IMR-90 (cell line): ENCODE results near the gene DLL3. TPM values are rescaled to one million over a fixed set of nuclear protein-coding genes. Genes with fewer than 3 reads are reported as not detected.

ENCODE experiments used
- ATAC-seq: fragments of 200-7000 bp; cut with Tn5 transposase; 2 replicates; pipeline ENCODE4 v1.9.1; 2020; ENCODE audit warnings: low read depth, mild to moderate bottlenecking, moderate library complexity
- BruUV-seq: library from RNA; stranded (reverse); fragments of 400-500 nt; replicated peaks from 2 replicates; lab custom pipeline; 2021; lab: Mats Ljungman, UMichigan
- CTCF ChIA-PET: fragments of 300-600 bp; formaldehyde crosslinking; extraction: SDS; loops from one replicate; lab custom pipeline; 2021; ENCODE audit warnings: antibody characterized with exemption; lab: Yijun Ruan, JAX
- POLR2A ChIA-PET: fragments of 300-600 bp; sonication (Branson Sonifier 250); formaldehyde crosslinking; loops from one replicate; lab custom pipeline; 2022; ENCODE audit warnings: antibody characterized with exemption; ENCODE audit not compliant: unreplicated experiment; lab: Charles Lee
- DNase-seq: peaks from one replicate; pipeline ENCODE4 v3.0.0; 2013
- H2AFZ ChIP-seq: replicated peaks from 2 replicates; pipeline ENCODE3; 2013; ENCODE audit warnings: low read length, mild to moderate bottlenecking; ENCODE audit not compliant: poor library complexity
- H2AK5ac ChIP-seq: 2 replicates; pipeline ENCODE4 v1.6.1; 2013; ENCODE audit warnings: low read depth, low read length, inconsistent platforms
- H2AK9ac ChIP-seq: replicated peaks from 2 replicates; pipeline ENCODE3; 2013; ENCODE audit warnings: mild to moderate bottlenecking, low read depth, low read length, moderate library complexity; ENCODE audit not compliant: poor library complexity
- H2BK120ac ChIP-seq: 2 replicates; pipeline ENCODE4 v1.6.1; 2013; ENCODE audit warnings: low read depth, low read length, inconsistent platforms
- H2BK15ac ChIP-seq: 3 replicates; pipeline ENCODE4 v1.6.1; 2013; ENCODE audit warnings: low read depth, low read length, inconsistent platforms
- H2BK20ac ChIP-seq: 2 replicates; pipeline ENCODE4 v1.6.1; 2013; ENCODE audit warnings: low read depth, mild to moderate bottlenecking, inconsistent platforms, low read length, moderate library complexity
- H2BK5ac ChIP-seq: 2 replicates; pipeline ENCODE4 v1.6.1; 2013; ENCODE audit warnings: mild to moderate bottlenecking, low read depth, low read length, inconsistent platforms; ENCODE audit not compliant: poor library complexity, severe bottlenecking
- H3K14ac ChIP-seq: replicated peaks from 2 replicates; pipeline ENCODE4 v1.6.1; 2013; ENCODE audit warnings: low read depth, low read length, inconsistent platforms
- H3K18ac ChIP-seq: 2 replicates; pipeline ENCODE4 v1.6.1; 2013; ENCODE audit warnings: low read depth, low read length, control low read depth
- H3K23ac ChIP-seq: 2 replicates; pipeline ENCODE4 v1.6.1; 2013; ENCODE audit warnings: low read depth, low read length, inconsistent platforms
- H3K27ac ChIP-seq: 2 replicates; pipeline ENCODE4 v1.5.1; 2013; ENCODE audit warnings: mild to moderate bottlenecking, control low read depth, low read length; ENCODE audit not compliant: insufficient read depth
- H3K27me3 ChIP-seq: 2 replicates; pipeline ENCODE4 v1.6.1; 2013; ENCODE audit warnings: low read length; ENCODE audit not compliant: control insufficient read depth, insufficient read depth
- H3K36me3 ChIP-seq: 2 replicates; pipeline ENCODE4 v1.6.1; 2013; ENCODE audit warnings: low read length, mixed read lengths; ENCODE audit not compliant: control insufficient read depth, insufficient read depth
- H3K4ac ChIP-seq: 2 replicates; pipeline ENCODE4 v1.6.1; 2013; ENCODE audit warnings: low read depth, low read length, inconsistent platforms
- H3K4me1 ChIP-seq: 2 replicates; pipeline ENCODE4 v1.6.1; 2013; ENCODE audit warnings: low read length, mixed read lengths; ENCODE audit not compliant: control insufficient read depth, insufficient read depth
- H3K4me2 ChIP-seq: 2 replicates; pipeline ENCODE4 v1.6.1; 2013; ENCODE audit warnings: low read depth, mild to moderate bottlenecking, control low read depth, low read length, moderate library complexity
- H3K4me3 ChIP-seq: 2 replicates; pipeline ENCODE4 v1.5.1; 2013; ENCODE audit warnings: low read depth, mild to moderate bottlenecking, control low read depth, low read length, moderate library complexity; ENCODE audit not compliant: insufficient read depth
- H3K56ac ChIP-seq: 2 replicates; pipeline ENCODE4 v1.6.1; 2013; ENCODE audit warnings: low read length, inconsistent platforms; ENCODE audit not compliant: insufficient read depth; ENCODE audit errors: extremely low read depth
- H3K79me1 ChIP-seq, 2 experiments: 2 replicates each; pipeline ENCODE4 v1.6.1; 2013; ENCODE audit warnings: low read length in 2 of 2, inconsistent platforms in 1 of 2, low read depth in 1 of 2
- H3K9ac ChIP-seq: 2 replicates; pipeline ENCODE4 v1.6.1; 2013; ENCODE audit warnings: low read depth, low read length, control low read depth
- H3K9me1 ChIP-seq: 2 replicates; pipeline ENCODE4 v1.6.1; 2013; ENCODE audit warnings: low read length, inconsistent platforms; ENCODE audit not compliant: insufficient read depth
- H3K9me3 ChIP-seq: 2 replicates; pipeline ENCODE4 v1.6.1; 2013; ENCODE audit warnings: low read length; ENCODE audit not compliant: control insufficient read depth, insufficient read depth
- H4K20me1 ChIP-seq: 2 replicates; pipeline ENCODE4 v1.6.1; 2013; ENCODE audit warnings: low read length, inconsistent platforms; ENCODE audit not compliant: insufficient read depth
- H4K5ac ChIP-seq: 2 replicates; pipeline ENCODE4 v1.6.1; 2013; ENCODE audit warnings: mild to moderate bottlenecking, low read depth, low read length, control low read depth
- H4K8ac ChIP-seq, 2 experiments: 2 replicates each; pipeline ENCODE4 v1.6.1; 2013; ENCODE audit warnings: low read depth in 2 of 2, low read length in 2 of 2, control low read depth in 1 of 2, inconsistent platforms in 1 of 2
- H4K91ac ChIP-seq: 2 replicates; pipeline ENCODE4 v1.6.1; 2013; ENCODE audit warnings: low read depth, low read length, inconsistent platforms; ENCODE audit not compliant: insufficient read depth
- BHLHE40 ChIP-seq: fragments of 150-350 bp; IDR thresholded peaks from 2 replicates; pipeline ENCODE4 v1.6.1; 2016; ENCODE audit warnings: mild to moderate bottlenecking, low read depth, low read length
- CEBPB ChIP-seq: IDR thresholded peaks from 2 replicates; pipeline ENCODE4 v1.6.1; 2012; ENCODE audit warnings: low read depth, low read length, improper control_type of control experiment
- CHD1 ChIP-seq: IDR thresholded peaks from 2 replicates; pipeline ENCODE4 v1.6.1; 2012; ENCODE audit warnings: low read depth, low read length, improper control_type of control experiment
- CTCF ChIP-seq: conservative IDR thresholded peaks from 2 replicates; pipeline ENCODE4 v1.5.1; 2012; ENCODE audit warnings: mild to moderate bottlenecking, low read depth, low read length, improper control_type of control experiment
- FOS ChIP-seq: fragments of 150-350 bp; IDR thresholded peaks from 2 replicates; pipeline ENCODE4 v1.6.1; 2016; ENCODE audit warnings: low read depth, low read length
- MAFK ChIP-seq: IDR thresholded peaks from 2 replicates; pipeline ENCODE4 v1.6.1; 2012; ENCODE audit warnings: low read depth, low read length, improper control_type of control experiment
- MAZ ChIP-seq: IDR thresholded peaks from 2 replicates; pipeline ENCODE4 v1.6.1; 2012; ENCODE audit warnings: low read depth, mild to moderate bottlenecking, low read length, improper control_type of control experiment, moderate library complexity, borderline replicate concordance
- MXI1 ChIP-seq: IDR thresholded peaks from 2 replicates; pipeline ENCODE4 v1.6.1; 2012; ENCODE audit warnings: low read depth, mild to moderate bottlenecking, low read length, moderate library complexity, borderline replicate concordance
- NFE2L2 ChIP-seq: fragments of 150-350 bp; IDR thresholded peaks from 2 replicates; pipeline ENCODE4 v1.6.1; 2016; ENCODE audit warnings: low read depth, mild to moderate bottlenecking, low read length
- POLR2A ChIP-seq: IDR thresholded peaks from 2 replicates; pipeline ENCODE4 v1.6.1; 2012; ENCODE audit warnings: mild to moderate bottlenecking, low read depth, low read length
- RAD21 ChIP-seq: IDR thresholded peaks from 2 replicates; pipeline ENCODE4 v1.6.1; 2012; ENCODE audit warnings: low read length, improper control_type of control experiment
- RCOR1 ChIP-seq: IDR thresholded peaks from 2 replicates; pipeline ENCODE4 v1.6.1; 2012; ENCODE audit warnings: mild to moderate bottlenecking, low read length, improper control_type of control experiment; ENCODE audit not compliant: insufficient replicate concordance
- RFX5 ChIP-seq: IDR thresholded peaks from 2 replicates; pipeline ENCODE4 v1.8.0; 2012; ENCODE audit warnings: low read depth, mild to moderate bottlenecking, low read length, moderate library complexity
- SMC3 ChIP-seq: fragments of 150-350 bp; IDR thresholded peaks from 2 replicates; pipeline ENCODE4 v1.6.1; 2016; ENCODE audit warnings: low read depth, mild to moderate bottlenecking, antibody characterized with exemption, low read length, moderate library complexity
- USF2 ChIP-seq: fragments of 150-350 bp; IDR thresholded peaks from 2 replicates; pipeline ENCODE4 v1.6.1; 2017; ENCODE audit warnings: mild to moderate bottlenecking, antibody characterized with exemption, low read length, low read depth
- WGBS, 2 experiments: methylation state at CpG; one replicate each; pipeline versions ENCODE4 v1.1.5 to v1.1.7; 2013; ENCODE audit warnings: missing lambda C conversion rate in 2 of 2; ENCODE audit not compliant: insufficient read length in 1 of 2; ENCODE audit errors: extremely low coverage in 2 of 2; 5-methylcytosine and 5-hydroxymethylcytosine counted together
- dilution Hi-C: fragments of 300-500 bp; cut with HindIII; formaldehyde crosslinking; loops from one replicate; pipeline ENCODE4 v1.14.3; 2018; ENCODE audit warnings: low sequenced_read_pairs; ENCODE audit not compliant: unreplicated experiment
- in situ Hi-C: fragments of 300-500 bp; cut with MboI; formaldehyde crosslinking; loops from 3 replicates; pipeline ENCODE4 v1.14.3; 2019; ENCODE audit warnings: low sequenced_read_pairs, inconsistent platforms, mixed read lengths
- intact Hi-C: fragments of 100-400 bp; cut with micrococcal nuclease; formaldehyde crosslinking; loops from 2 replicates; pipeline ENCODE4 v1.10.0; 2022
- polyA plus RNA-seq, 3 experiments: library from polyadenylated mRNA; depleted of rRNA; stranded (reverse); fragments of >200 nt; gene quantifications; 2 replicates each; pipeline ENCODE4 v1.2.3, GENCODE V29; 2012; ENCODE audit warnings: low replicate concordance in 1 of 3
- total RNA-seq: library from RNA; depleted of rRNA; stranded (reverse); fragments of >200 nt; gene quantifications from 2 replicates; pipeline ENCODE4 v1.2.3, GENCODE V29; 2012
- TF ChIP-seq, protein P1 (sequence below): fragments of 150-350 bp; IDR thresholded peaks from 2 replicates; pipeline ENCODE4 v1.6.1; 2016; ENCODE audit warnings: low read depth, mild to moderate bottlenecking, low read length, moderate library complexity, borderline replicate concordance

Gene DLL3
- total and polyA plus RNA-seq, 2 of the 4 experiments (the other 2 are of a cell fraction): 0.36 to 1.3 TPM

- ATAC-seq (no peak), DNase-seq (no peak)
- H3K18ac ChIP-seq: no peak overlapping the region
- H2BK5ac ChIP-seq: no peak overlapping the region
- H3K23ac ChIP-seq: no peak overlapping the region
- H4K8ac ChIP-seq: no peak overlapping the region
- H3K9me3 ChIP-seq: peaks cover 9% of the 10 kb centered on the region
- H2BK120ac ChIP-seq: no peak overlapping the region
- H4K5ac ChIP-seq: no peak overlapping the region
- CTCF ChIA-PET: no interaction called here
- TF ChIP-seq POLR2A (no peak), RAD21 (no peak), NFE2L2 (no peak), USF2 (no peak), SMC3 (no peak), CHD1 (no peak), FOS (no peak), CEBPB (no peak), RCOR1 (no peak), MXI1 (no peak), MAFK (no peak), CTCF (no peak), MAZ (no peak), RFX5 (no peak), BHLHE40 (no peak)
- TF ChIP-seq, protein P1, sequence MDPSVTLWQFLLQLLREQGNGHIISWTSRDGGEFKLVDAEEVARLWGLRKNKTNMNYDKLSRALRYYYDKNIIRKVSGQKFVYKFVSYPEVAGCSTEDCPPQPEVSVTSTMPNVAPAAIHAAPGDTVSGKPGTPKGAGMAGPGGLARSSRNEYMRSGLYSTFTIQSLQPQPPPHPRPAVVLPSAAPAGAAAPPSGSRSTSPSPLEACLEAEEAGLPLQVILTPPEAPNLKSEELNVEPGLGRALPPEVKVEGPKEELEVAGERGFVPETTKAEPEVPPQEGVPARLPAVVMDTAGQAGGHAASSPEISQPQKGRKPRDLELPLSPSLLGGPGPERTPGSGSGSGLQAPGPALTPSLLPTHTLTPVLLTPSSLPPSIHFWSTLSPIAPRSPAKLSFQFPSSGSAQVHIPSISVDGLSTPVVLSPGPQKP: no peak
- in situ Hi-C loops: no loop called here
- peaks cover 6% of the 10 kb centered on the region; the same call in 1 of the 2 replicates for H3K4me1 ChIP-seq
- H2BK15ac ChIP-seq: no peak overlapping the region
- no peak overlapping the region for H3K27ac ChIP-seq
- no peak overlapping the region for H2AK5ac ChIP-seq
- H3K36me3 ChIP-seq: no peaks in the 10 kb centered on the region
- no peaks in the 10 kb centered on the region for H3K9me1 ChIP-seq
- no peak overlapping the region for H3K14ac ChIP-seq
- H3K4ac ChIP-seq: no peak overlapping the region
- 20% methylated on average over 1 of the region's 9 CpGs; no CpG with 5 or more reads in 1 of the 2 experiments for WGBS, 2 experiments
- intact Hi-C loops: no loop called here
- H4K91ac ChIP-seq: no peak overlapping the region
- no TSS peak for BruUV-seq
- no peak overlapping the region for H2AK9ac ChIP-seq
- H2AFZ ChIP-seq: no peak overlapping the region
- H2BK20ac ChIP-seq: no peak overlapping the region
- POLR2A ChIA-PET: no interaction called here
- peaks cover 44% of the 10 kb centered on the region for H3K27me3 ChIP-seq
- H3K79me1 ChIP-seq: no peaks in the 10 kb centered on the region
- no peak overlapping the region for H3K4me3 ChIP-seq
- no peak overlapping the region for H3K9ac ChIP-seq
- no peak overlapping the region for H3K56ac ChIP-seq
- no peaks in the 10 kb centered on the region for H4K20me1 ChIP-seq
- no peak overlapping the region for H3K4me2 ChIP-seq
- dilution Hi-C loops: no loop called here
Observed at GRCh38 chr19:39518975-39519374, 20.2 kb downstream of the DLL3 start.
